ENCODE measurements around the gene PANX1.

Gene PANX1

DNA sequence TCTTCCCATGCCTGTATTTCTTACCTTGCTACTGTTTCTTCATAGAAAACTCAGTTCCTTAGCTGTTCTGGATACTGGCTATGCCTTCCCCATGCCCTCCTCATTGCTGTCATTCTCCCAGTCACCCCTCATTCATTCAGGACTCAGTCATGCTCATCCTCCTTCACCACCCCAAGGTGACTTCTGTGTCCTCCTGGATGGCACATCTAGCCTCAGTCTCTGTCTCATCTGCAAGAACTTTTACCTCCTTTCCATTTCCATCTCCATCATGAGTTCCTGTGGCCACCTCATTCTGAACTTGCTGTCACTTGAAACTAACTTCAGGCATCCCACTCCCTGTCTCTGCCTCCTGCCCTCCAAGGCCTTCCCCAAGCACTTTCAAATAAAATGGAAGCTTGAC, 42.3 kb downstream of the PANX1 start:
- no peak for TF ChIP-seq CTCF (IDR thresholded peaks at IDR 0.05; ENCODE audit: control insufficient read depth, insufficient read depth, low read depth, low read length, missing control alignments)
- no peak for DNase-seq (ENCODE audit: low read depth)
- H3K4me3 ChIP-seq (ENCODE audit: control insufficient read depth, low read depth, low read length) = no peak overlapping the region

DNA sequence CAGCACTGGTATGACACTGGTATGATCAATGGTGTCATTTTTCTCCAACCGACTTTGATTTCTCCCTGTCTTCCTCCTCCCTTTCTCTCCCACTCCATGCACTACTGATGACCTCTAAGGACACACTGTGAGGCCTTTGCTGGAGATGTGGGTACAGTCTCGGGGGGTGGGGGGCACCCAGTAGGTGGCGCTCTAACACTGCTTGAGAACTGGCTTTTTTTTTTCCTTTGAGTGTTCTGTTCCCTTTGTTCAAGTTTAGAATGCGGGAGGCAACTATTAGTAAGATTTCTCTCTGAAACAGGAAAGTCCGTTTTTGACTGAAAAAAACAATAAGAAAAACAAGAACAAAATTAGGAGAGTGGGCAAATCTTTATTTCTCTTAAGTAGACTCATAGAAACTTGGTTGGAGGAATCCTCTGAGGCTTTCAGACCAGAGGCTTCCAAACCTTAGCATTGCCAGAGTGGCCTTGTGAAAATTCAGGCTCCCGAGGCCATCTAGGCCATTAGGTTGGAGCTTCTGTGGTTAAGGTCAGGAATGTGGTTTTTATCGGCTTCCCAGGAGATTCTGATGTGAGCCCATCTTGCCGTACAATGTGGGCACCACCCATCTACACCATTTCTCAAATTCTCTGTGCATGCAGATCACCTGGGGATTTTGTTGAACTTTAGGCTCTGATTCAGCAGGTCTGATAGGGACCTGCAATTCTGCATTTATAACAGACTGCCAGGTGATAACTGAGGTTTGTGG, 43.2 kb downstream of the PANX1 start:
- DNase-seq (ENCODE audit: low read depth) = no peak
- H3K4me3 ChIP-seq (ENCODE audit: control insufficient read depth, low read depth, low read length) = no peak overlapping the region
- TF ChIP-seq CTCF (IDR thresholded peaks at IDR 0.05; ENCODE audit: control insufficient read depth, insufficient read depth, low read depth, low read length, missing control alignments) = peak; percentile 90

DNA sequence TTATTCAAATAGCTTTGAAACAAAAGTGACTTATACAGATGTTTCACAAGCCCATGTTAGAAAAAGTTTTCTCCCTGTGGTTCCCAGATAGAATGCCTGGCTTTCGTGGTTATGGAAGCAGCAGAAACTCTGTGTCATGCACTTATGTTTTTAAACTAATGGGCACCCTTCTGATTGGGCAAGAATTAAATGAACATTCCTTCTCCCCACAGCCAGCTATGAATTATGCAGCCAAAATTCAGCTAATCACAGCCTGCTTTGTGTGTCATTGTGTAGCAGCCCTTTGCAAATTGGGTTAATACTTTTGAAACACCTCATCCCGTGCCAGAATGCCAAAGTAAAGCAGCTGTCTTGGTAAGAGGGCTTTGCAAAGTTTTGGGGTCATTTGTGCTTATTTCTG, 46.9 kb downstream of the PANX1 start:
- peak; percentile 87 for DNase-seq (ENCODE audit: low read depth)
- TF ChIP-seq CTCF (IDR thresholded peaks at IDR 0.05; ENCODE audit: control insufficient read depth, insufficient read depth, low read depth, low read length, missing control alignments) = no peak
- no peak overlapping the region for H3K4me3 ChIP-seq (ENCODE audit: control insufficient read depth, low read depth, low read length)

GRCh38 chr11:94178331-94178730, 49.7 kb downstream of the PANX1 start:
- DNase-seq (ENCODE audit: low read depth) = no peak
- no peak for TF ChIP-seq CTCF (IDR thresholded peaks at IDR 0.05; ENCODE audit: control insufficient read depth, insufficient read depth, low read depth, low read length, missing control alignments)
- H3K4me3 ChIP-seq (ENCODE audit: control insufficient read depth, low read depth, low read length) = no peak overlapping the region

DNA sequence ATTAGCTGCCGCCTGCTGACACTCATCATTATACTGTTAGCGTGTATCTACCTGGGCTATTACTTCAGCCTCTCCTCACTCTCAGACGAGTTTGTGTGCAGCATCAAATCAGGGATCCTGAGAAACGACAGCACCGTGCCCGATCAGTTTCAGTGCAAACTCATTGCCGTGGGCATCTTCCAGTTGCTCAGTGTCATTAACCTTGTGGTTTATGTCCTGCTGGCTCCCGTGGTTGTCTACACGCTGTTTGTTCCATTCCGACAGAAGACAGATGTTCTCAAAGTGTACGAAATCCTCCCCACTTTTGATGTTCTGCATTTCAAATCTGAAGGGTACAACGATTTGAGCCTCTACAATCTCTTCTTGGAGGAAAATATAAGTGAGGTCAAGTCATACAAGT, 51.1 kb downstream of the PANX1 start:
- no peak overlapping the region for H3K4me3 ChIP-seq (ENCODE audit: control insufficient read depth, low read depth, low read length)
- no peak for DNase-seq (ENCODE audit: low read depth)
- no peak for TF ChIP-seq CTCF (IDR thresholded peaks at IDR 0.05; ENCODE audit: control insufficient read depth, insufficient read depth, low read depth, low read length, missing control alignments)

- no peak overlapping the region for H3K4me3 ChIP-seq (ENCODE audit: control insufficient read depth, low read depth, low read length)
- DNase-seq (ENCODE audit: low read depth) = no peak
- TF ChIP-seq CTCF (IDR thresholded peaks at IDR 0.05; ENCODE audit: control insufficient read depth, insufficient read depth, low read depth, low read length, missing control alignments) = no peak
These were observed 52.9 kb downstream of the PANX1 start for GRCh38 chr11:94181526-94181925.
